NCI-H146 treated with DMSO at 0.1 percent for 48 hours (cell line): ENCODE results near the gene PRR23B.
"Not testable (repeated sequence)": the region's sequence is repeated elsewhere in the genome, so short reads cannot be mapped to it uniquely, and the experiment has no call there.

ENCODE experiments used
- DNase-seq: peaks from one replicate; lab custom pipeline; 2025; ENCODE audit not compliant: unreplicated experiment; lab: John Stamatoyannopoulos, UW

Gene PRR23B

DNA sequence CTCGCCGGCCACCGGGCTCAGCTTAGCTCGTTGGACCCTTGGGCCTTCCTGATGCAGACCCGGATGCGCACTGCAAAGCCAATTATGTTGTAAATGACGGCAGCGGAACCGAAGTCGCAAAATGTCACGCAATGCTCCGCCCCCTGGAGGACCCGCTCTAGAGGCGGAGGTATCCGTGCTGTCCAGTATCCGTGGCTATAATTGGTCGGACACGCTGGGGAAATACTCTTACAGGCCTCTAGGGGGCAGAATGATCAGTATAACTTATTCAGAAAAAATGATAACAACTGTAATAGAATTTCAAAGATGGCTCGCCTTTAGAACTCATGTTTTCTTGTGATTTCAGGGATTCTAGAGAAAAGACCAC is at the start of gene PRR23B:
TSS of gene PRR23B (minus strand) at position 59 of the 367 bp plus-strand sequence. CDS start 265 bp downstream, outside the sequence.
- DNase-seq = no peak

DNA sequence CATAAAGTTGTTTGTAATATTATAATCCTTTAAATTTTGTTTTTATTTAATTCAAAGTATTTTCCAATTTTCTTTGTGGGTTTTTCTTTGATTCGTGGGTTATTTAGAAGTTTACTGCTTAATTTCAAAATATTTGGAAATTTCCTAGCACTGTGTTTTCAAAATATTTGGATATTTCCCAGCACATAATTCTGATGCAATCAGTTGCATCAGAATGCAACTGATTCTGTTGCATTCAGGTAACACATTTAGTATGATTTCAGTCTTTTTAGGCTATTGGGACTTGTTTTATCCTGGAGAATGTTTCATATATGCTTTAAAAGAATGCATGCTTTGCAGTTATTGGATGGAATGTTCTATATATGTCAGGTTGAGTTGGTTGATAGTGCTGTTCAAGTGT is 42.2 kb upstream of the PRR23B start:
- DNase-seq = no peak

DNA sequence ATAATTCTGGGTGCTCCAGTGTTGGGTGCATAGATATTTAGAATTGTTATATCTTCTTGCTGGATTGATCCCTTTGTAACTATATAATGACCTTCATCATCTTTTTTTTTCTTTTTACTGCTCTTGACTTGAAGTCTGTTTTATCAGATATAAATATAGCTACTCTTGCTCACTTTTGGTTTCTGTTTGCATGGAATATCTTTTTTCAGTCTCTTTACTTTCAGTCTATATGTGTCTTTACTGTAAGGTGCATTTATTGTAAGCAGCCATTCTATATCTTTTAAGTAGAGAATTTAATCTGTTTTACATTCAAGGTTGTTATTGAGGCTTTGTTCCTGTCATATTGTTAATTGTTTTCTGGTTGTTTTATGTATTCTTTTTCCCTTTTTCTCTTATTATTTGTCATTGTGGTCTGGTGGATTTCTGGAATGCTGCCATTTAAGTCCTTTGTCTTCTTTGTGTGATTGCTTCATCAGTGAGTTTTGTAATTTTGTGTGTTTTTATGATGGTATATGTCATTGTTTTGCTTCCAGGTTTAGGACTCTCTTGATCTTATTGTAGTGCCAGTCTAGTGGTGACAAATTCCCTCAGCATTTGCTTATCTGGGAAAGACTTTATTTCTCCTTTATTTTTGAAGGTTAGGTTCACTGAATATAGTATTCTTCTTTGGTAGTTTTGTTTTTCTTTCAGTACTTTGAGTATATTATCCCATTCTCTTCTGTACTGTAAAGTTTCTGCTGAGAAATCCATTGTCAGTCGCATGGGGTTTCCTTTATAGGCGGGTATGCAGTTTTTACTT is 32.3 kb upstream of the PRR23B start:
- DNase-seq = no peak

DNA sequence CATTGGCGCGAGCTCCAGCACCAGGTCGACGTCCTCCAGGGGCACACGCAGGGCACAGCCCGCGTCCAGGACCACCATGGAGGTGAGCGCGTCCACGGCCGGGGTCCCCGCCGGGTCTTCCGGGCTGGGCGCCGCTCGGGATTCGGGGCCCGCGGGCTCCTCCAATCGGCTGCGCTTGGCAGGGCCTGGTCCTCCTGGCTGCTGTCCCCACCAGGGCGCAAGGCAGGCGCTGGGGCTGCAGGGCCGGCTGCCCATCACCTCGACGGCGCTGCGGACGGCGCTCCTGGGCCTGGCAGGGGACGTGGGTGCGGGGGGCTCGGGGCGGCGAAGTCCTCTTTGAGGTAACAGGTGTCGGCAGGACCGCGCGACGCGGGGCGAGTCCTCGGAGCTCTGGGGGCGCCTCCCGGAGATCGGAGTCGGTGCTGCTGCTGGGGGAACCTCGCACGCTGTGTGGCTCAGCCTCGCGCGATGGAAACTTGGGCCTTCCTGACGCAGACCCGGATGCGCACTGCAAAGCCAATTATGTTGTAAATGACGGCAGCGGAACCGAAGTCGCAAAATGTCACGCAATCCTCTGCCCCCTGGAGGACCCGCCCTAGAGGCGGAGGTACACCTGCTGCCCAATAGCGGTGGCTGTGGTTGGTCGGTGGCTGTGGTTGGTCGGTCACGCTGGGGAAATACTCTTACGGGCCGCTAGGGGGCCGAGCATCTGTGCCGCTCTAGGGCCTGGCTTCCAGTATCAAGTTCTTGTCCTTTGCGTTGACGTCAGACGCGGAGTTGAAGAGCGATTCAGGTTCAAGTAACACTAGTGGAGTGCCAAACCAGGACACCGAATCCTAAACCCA is 23.9 kb upstream of the PRR23B start, which contains the start of gene PRR23C:
TSS of gene PRR23C (minus strand) at position 527 of the 845 bp plus-strand sequence. CDS start at position 255, 272 bp downstream.
- DNase-seq = no peak

DNA sequence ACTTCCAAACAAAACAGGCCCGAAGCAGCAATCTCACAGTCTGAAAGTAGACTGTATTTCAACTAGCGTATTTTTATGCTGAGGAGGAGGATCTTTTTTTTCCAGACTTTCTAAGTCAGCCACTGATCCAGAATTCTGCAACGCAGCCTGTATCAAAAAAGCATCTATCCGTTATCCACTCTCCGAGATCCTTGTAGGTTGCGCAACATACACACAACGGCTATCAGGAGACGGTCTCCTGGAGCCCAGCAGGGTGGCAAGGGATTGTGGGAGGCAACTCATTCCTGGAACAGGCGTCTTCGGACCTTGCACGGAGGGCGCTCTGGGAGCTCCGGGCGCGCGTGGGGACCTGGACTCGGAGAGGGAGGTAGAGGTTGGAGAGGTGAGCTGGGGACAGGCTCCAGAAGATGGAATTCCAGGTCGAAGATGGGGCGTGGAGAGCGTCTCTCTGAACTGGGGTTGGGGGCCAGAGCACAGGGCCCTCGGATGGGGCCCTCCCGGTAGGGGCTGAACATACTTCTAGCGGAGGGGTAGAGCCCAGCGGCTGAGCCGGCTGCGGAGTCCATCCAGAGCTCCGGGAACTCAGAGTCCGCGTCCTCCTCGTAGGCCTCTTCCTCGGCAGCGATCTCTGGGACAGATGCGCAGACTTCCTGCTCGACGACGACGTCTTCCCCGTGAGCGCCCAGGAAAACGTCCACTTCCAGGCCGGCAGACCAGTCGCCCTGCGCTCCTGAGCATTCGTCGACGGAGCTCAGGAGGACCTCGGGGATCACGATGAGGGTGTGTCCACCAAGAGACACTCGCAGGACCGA is 23.0 kb upstream of the PRR23B start:
- DNase-seq = no peak

DNA sequence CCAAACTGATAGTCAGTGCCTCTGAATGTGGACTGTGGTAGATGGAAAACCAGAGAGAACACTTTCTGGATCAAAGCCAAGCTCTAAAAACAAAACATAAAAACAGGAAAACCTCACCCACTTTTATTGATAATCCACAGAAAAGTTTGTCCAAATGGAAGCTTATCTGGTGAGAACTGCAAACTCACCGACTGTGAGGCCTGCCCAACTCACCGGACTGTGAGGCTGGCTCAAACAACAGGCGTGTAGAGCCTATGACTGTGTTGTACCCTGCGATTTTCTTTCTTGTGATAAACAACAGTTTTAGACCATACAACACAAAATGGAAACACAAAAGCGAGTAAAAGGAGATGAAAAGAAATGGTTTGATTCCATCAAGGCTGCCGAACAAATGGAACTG is 16.8 kb upstream of the PRR23B start:
- DNase-seq = no peak

DNA sequence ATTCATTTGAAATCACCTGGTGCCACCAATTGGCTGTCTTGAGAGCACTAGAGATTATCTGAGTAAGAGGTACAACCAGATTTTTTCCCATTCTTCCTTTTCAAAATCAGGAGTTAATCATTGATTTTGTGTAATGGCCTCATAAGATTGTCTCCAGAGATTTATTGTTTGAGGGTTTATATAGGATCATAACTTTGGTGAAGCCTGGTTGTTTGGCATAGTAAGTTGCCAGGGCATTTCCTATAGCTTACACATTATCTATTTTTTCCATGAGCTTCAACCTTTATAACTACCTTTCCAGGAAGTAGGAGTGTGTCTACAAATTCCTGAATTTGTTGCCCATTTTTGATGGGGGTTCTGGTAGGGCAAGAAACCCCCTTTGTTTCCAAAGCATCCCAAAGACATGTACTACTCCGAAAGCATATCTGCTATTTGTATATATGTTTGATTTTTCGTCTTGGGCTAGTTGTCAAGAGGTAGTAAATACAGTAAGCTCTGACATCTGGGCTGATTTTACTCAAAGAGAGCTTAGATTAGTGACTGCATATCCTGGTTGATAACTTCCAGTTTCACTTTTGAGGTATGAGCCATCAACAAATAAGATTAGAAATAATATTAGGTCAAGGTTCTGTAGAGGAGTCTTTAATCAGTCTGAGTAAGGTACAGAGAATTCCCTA is 11.7 kb upstream of the PRR23B start:
- no peak for DNase-seq

DNA sequence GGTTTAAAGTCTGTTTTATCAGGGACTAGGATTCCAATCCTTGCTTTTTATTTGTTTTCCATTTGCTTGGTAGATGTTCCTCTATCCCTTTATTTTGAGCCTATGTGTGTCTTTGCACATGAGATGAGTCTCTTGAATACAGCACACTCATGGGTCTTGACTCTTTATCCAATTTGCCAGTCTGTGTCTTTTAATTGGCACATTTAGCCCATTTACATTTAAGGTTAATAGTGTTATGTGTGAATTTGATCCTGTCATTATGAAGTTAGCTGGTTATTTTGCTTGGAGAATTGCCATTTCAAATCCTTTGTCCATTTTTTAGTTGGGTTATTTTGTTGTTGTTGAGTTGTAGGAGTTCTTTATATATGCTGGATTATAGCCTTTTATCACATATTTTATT is 9.8 kb upstream of the PRR23B start:
- not testable (repeated sequence) for DNase-seq

DNA sequence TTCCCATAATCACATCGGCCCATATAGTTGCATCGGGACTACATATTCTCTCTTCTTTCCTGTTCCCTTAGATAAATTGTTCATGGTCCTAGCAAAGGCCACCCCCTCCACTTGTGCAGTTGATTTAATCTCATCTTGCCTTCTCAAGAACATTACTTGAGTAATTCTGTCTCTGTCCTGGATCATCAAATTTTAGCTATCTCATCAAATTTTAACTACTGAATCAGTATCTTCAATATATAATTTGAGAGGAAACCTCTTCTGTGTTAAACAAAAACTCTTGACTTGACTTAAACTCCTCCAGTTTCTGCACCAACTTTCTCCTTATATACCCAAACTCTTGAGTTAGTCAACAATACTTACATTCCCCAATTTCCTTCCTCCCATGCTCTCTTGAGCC is 4.2 kb upstream of the PRR23B start:
- no peak for DNase-seq

DNA sequence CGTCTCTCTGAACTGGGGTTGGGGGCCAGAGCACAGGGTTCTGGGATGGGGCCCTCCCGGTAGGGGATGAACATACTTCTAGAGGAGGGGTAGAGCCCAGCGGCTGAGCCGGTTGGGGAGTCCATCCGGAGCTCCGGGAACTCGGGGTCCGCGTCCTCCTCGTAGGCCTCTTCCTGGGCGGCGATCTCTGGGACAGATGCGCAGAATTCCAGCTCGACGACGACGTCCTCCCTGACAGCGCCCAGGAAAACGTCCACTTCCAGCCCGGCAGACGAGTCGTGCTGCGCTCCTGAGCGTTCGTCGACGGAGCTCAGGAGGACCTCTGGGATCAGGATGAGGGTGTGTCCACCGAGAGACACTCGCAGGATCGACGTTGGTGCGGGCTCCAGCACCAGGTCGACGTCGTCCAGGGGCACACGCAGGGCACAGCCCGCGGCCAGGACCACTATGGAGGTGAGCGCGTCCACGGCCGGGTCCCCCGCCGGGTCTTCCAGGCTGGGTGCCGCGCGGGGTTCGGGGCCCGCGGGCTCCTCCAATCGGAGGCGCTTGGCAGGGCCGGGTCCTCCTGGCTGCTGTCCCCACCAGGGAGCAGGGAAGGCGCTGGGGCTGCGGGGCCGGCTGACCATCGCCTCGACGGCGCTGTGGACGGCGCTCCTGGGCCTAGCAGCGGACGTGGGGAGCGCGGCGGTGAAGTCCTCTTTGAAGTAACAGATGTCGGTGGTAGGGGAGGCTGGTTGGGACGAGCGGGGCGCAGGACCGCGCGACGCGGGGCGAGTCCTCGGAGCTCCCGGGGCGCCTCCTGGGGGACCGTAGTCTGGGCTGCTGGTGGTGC is 474 bp downstream of the PRR23B start:
- DNase-seq = no peak

DNA sequence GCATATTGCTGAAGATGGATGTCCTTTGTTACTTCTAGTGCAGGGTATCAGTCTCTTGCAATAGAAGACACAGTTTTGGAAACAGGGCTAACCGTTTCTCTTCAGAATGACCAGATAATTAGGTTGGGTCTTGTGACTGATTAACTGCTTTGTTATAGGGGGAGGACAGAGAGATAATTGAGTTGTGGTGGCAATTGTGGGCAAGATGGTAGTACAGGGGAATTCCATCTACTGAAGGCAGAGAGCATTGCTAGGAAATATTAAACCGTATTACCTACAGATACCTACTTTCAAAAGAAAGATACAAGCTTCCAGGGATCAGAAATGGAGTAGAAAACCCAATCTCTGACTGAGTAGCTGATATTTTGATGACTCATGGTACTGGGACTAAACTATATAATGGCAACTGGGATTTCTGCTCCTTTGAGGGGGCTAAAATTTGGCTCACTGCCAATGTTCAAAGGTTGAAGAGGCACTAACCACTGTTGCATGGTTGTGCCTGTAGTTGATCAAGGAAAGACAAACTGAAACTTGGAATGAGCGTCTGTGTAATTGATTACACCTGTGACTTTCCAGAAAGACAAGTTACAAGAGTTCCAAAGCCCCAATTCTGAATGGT is 4.2 kb downstream of the PRR23B start:
- DNase-seq = no peak

DNA sequence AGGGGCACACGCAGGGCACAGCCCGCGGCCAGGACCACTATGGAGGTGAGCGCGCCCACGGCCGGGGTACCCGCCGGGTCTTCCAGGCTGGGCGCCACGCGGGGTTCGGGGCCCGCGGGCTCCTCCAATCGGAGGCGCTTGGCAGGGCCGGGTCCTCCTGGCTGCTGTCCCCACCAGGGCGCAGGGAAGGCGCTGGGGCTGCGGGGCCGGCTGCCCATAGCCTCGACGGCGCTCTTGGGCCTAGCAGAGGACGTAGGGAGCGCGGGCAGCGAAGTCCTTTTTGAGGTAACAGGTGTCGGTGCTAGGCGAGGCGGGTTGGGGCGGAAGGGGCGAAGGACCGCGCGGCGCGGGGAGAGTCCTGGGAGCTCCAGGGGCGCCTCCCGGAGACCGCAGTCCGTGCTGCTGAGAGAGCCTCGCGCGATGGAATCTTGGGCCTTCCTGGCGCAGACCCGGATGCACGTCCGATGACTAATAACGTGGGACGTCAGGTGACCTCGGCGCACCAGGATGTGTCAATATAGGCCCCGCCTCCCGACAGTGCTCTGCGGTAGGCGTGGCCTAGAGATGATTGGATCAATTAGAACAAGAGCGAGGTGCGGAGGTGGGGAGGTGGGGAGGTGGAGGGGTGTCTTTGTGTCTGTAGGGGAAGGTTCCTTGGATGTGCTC is 14.5 kb downstream of the PRR23B start, which contains the start of gene PRR23A:
TSS of gene PRR23A (minus strand) at position 218 of the 666 bp plus-strand sequence. CDS start at position 218, 0 bp downstream.
- DNase-seq = no peak

DNA sequence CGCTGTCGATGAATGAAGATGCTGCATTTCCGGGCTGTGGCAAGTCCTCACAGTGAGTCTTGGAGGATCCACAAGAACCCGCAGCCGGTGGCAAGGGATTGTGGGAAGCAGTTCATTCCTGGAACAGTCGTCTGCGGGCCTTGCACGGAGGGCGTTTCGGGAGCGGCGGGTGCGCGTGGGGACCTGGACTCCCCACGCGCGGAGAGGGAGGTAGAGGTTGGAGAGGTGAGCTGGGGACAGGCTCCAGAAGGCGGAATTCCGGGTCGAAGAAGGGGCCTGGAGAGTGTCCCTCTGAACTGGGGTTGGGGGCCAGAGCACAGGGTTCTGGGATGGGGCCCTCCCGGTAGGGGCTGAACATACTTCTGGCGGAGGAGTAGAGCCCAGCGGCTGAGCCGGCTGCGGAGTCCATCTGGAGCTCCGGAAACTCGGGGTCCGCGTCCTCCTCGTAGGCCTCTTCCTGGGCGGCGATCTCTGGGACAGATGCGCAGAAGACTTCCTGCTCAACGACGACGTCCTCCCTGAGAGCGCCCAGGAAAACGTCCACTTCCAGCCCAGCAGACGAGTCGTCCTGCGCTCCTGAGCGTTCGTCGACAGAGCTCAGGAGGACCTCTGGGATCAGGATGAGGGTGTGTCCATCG is 15.3 kb downstream of the PRR23B start:
- DNase-seq = no peak

DNA sequence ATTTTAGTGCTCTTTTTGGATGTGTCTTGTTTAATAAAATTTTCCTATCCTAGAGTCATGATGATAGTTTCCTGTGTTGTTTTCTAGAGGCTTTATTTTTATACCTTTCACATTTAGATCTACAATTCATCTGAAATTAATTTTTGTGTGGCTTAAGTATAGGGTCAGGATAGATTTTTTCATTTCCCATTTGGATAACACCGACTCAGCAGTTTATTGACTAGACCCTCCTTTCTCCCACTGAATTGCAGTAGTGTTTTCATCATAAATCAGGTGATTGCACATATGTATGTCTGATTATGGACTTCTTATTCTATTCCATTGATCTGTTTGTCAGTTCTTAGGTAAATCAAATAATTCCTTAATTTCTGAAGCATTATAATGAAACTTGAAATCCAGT is 25.0 kb downstream of the PRR23B start:
- DNase-seq = no peak

DNA sequence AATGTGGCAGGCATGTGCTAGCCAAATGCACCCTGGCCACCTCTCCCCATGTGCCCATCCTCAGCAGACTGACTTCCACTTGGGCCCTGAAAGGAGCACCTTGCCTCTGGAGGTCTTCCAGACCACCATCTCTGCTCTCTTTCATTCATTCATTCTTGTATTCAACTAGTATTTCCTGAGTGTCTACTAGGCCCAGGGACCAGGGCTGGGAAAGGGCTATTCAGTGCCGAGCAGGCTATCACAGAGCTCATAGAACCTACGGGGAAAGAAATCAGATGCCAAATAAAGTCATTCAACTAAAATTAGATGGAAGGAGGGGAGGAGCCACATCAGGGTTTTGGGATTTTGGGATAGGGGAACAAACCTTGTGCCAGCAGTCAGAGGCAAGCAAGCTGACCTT is 33.5 kb downstream of the PRR23B start:
- no peak for DNase-seq

DNA sequence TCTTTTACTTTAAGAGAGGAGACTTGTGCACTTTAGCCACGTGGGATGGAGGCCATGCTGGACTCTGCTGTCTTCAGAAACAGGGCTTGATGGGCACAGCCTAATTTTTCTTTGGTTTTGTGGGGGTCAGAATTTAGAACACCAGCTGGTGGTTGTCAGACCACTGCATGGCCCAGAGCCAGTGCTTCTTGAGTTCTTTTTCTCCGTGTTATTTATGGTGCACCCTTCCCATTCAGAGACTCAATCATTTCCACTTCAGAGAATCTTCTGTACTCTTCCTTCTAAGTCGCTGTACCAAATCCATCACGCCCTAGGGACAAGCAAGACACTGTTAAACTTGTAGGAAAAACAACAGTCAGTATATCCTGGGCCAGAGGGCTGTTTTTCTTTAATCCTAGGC is 34.8 kb downstream of the PRR23B start:
- DNase-seq = no peak

DNA sequence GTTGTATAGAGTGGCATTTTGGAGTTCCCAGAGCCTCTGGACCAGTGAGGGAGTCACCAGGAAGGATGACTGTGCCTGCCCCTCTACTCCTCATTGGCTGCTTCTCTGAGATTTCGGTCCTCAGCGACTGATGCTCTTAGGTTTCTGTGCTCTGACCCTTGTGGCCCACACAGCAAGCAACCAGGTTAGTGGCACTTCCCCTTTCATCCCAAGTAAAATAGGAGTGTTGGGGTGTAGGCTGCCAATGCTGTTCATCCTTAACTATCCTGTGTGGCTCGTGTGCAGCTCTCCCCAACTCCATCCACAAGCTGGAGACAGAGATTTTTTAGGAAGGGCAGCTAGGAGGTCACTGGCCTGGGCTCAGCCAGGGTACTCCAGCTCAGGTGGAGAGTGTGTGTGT is 35.9 kb downstream of the PRR23B start:
- DNase-seq = no peak

DNA sequence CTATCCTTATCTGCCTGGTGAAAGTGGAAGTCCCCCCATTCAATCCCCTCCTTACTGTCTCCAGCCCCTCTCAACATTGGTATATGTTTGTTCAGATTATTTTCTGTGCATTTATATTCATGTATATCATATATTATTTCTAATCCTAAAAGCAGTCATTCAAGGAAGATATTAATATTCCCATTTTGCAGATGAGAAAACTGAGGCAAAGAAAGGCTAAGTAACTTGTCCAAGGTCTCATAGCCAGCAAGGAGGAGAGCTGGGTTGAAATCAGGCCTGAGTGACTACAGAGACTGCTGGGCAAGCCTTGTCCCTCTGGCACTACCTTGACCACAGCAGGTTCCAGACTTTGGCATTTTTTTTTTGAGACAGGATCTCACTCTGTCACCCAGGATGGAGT is 44.7 kb downstream of the PRR23B start:
- no peak for DNase-seq
